Stimulated activated CD8-positive, alpha-beta memory T cell treated with anti-CD3 and anti-CD28 coated beads, Interleukin-12 subunit alpha, Interleukin-12 subunit beta, amount 100 ng/mL, for 4 hours (primary cell): ENCODE measurements around the gene RAB4B.
A peak's percentile ranks its signal among the peaks of the same experiment; 100 is the strongest.
"Not testable (repeated sequence)": the region's sequence is repeated elsewhere in the genome, so short reads cannot be mapped to it uniquely, and the experiment has no call there.

ENCODE experiments used
- DNase-seq: peaks from one replicate; pipeline ENCODE4 v3.0.0-alpha.2; 2020; ENCODE audit warnings: low read depth

RAB4B gene

DNA sequence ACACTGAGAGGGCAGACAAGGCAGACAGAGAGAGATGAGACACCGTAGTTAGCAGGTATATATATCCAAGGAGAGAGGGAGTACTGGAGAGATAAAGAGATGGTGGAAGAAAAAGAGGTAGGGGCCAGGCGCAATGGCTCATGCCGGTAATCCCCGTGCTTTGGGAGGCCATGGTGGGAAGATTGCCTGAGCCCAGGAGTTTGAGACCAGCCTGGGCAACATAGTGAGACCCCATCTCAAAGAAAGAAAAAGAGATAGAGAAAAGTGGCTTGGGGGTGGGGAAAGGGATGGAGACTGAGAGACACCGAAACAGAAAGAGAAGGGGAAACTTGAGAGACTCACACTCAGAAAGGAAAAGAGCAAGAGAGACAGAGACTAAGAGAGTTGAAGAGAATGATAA lies 2.5 kb downstream of the RAB4B start:
- no peak for DNase-seq

- no peak for DNase-seq
These were observed 3.1 kb downstream of the RAB4B start for GRCh38 chr19:40781140-40781539.

GRCh38 chr19:40783711-40784110 lies 5.7 kb downstream of the RAB4B start:
- no peak for DNase-seq

DNA sequence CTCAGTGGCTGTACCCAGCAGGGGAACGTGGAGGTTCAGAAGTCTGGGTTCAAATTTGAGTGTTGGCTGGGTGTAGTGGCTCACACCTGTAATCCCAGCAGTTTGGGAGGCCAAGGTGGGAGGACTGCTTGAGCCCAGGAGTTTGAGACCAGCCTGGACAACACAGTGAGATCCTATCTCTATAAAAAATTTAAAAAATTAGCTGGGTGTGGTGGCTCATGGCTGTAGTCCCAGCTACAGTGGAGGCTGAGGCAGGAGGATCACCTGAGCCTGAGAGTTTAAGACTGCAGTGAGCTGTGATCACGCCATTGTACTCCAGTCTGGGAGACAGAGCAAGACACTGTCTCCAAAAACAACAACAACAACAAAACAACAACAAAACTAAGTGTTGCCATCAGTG lies 6.1 kb downstream of the RAB4B start:
- DNase-seq, result not testable (repeated sequence)

DNA sequence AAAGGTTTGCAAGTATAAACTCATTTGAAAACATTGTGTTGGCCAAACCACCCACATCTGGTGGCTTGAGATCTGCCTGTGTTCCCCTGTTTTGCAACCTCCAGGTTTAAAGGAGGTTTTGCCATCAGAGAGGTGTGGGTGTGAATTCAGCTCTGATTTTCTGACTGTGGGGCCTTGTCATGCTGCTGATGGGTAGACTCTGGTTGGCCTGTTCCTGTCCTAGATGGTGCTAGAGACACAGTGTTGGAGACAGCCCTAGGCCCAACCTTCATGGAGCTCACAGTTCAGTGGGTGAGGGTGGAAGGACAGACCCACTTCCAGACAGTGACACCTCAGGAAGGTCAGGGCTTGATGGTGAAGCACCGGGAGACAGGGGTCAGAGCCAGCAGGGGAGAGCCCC lies 7.5 kb downstream of the RAB4B start:
- DNase-seq, result no peak

- DNase-seq, result no peak
These were observed 8.3 kb downstream of the RAB4B start for GRCh38 chr19:40786060-40787037.

DNA sequence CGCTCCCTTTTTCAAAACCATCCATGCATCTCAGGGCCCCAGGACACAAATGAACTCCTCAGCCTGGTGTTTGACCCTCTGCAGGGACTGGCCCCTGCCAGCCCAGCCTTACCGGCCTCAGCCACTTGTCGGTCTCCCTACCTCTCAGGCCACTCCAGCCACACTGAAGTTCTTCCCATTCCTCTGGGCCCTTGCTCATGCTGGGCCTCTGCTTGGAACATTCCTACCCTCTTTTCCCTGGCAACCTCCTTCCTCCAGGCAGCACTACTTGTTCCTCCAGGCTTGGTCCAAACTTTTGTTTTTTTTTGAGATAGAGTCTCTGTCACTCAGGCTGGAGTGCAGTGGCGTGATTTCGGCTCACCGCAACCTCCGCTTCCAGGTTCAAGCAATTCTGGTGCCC lies 13.3 kb downstream of the RAB4B start:
- no peak for DNase-seq

DNA sequence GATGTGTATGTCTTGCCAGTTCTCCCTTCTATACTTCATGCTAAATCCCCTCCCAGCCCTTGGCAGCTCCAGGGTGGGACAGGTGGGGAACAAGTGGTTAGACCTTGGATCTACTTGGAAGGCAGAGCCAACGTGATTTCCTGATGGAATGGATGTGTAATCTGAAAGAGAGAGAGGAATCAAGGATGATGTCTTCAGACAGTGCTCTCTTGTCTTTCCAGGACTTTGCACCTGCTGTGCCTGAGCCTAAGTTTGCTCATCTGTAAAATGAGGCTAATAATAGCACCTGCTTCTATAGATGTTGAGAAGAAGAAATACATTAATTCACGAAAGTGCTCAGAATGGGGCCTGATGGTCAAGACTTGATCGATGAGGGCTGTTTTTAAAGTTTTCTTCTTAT lies 13.9 kb downstream of the RAB4B start:
- DNase-seq, result no peak

GRCh38 chr19:40797166-40797962 lies 19.3 kb downstream of the RAB4B start:
- DNase-seq, result no peak

DNA sequence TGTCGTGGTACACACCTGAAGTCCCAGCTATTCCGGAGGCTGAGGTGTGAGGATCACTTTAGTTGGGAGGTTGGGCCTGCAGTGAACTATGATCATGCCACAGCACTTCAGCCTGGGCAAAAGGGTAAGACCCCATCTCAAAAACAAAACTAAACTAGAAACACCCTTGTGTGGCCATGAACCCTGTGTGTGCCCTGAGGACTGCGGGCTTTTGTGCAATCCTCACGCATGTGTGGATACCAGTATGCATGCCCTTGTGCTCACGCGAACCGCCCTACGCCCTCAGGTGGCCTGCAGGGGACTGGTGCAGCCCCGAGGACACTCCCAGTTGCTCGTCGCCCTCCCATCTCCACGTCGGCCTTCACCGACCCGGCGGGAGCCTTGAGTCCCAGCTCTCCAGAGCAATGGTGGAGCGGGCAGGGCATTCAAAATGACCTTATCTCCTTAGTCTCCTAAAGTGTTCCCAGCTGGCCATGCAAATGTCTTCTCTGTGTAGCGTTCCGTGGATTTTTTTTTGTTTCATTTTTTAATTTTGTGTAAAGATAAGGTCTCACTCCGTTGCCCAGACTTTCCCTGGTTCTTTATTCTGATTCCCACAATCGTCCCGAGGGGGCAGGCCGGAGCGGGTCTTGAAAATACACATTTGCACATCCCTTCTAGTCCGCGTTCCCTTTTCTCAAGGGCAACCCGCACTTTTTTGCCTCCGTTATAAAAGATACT lies 20.1 kb downstream of the RAB4B start:
- no peak for DNase-seq

DNA sequence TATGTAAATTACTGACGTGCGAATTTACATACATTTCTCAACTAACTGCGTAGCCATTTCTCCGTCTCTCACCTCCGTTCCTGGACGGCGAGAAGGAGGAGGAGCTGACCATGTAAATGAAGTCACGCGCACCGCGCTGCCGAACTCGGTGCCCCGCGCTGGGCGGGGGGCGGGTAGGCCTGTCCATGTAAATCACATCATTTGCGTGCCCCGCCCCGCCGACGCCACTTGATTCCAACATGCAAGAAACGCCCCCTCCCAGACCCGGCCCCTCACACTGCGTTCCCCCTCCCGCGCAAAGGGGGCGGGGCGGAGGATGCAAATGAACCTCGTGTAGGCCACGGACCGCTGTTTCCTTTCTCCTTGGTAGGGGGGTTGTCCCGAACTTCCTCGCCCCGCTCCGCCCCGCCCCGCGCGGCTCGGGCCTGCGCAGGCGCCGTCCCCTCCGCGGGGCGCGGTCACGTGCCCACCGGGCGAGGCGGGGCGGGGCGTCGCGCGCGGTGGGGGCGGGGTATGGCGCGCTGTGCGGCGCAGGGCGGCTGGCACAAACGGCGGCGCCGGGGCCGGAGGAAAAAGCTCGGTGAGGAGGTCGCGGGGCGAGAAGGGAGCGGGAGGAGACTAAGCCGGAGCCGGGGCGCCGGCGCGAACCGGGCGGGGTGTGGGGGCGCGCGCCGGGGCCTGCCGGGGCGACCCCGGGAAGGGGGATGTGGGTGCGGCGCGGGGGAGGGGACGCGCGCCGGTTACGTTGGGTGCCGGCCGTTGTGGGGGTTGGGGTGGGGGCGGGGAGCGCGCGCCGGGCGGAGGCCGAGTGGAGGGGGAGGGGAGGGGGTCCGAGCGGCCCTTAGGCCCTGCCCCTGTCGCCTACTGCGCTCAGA lies 20.9 kb downstream of the RAB4B start, which contains the start of gene EGLN2:
Gene EGLN2 (plus strand): TSS at position 509 of the 875 bp plus-strand sequence. CDS start 1,382 bp downstream, outside the sequence.
- DNase-seq, result peak; percentile 100

GRCh38 chr19:40799558-40800338 lies 21.7 kb downstream of the RAB4B start:
- no peak for DNase-seq

DNA sequence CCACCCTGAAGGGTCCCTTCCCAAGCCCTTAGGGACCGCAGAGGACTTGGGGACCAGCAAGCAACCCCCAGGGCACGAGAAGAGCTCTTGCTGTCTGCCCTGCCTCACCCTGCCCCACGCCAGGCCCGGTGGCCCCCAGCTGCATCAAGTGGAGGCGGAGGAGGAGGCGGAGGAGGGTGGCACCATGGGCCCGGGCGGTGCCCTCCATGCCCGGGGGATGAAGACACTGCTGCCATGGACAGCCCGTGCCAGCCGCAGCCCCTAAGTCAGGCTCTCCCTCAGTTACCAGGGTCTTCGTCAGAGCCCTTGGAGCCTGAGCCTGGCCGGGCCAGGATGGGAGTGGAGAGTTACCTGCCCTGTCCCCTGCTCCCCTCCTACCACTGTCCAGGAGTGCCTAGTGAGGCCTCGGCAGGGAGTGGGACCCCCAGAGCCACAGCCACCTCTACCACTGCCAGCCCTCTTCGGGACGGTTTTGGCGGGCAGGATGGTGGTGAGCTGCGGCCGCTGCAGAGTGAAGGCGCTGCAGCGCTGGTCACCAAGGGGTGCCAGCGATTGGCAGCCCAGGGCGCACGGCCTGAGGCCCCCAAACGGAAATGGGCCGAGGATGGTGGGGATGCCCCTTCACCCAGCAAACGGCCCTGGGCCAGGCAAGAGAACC lies 22.4 kb downstream of the RAB4B start:
- no peak for DNase-seq

GRCh38 chr19:40800997-40801377 lies 22.9 kb downstream of the RAB4B start:
- DNase-seq, result no peak

DNA sequence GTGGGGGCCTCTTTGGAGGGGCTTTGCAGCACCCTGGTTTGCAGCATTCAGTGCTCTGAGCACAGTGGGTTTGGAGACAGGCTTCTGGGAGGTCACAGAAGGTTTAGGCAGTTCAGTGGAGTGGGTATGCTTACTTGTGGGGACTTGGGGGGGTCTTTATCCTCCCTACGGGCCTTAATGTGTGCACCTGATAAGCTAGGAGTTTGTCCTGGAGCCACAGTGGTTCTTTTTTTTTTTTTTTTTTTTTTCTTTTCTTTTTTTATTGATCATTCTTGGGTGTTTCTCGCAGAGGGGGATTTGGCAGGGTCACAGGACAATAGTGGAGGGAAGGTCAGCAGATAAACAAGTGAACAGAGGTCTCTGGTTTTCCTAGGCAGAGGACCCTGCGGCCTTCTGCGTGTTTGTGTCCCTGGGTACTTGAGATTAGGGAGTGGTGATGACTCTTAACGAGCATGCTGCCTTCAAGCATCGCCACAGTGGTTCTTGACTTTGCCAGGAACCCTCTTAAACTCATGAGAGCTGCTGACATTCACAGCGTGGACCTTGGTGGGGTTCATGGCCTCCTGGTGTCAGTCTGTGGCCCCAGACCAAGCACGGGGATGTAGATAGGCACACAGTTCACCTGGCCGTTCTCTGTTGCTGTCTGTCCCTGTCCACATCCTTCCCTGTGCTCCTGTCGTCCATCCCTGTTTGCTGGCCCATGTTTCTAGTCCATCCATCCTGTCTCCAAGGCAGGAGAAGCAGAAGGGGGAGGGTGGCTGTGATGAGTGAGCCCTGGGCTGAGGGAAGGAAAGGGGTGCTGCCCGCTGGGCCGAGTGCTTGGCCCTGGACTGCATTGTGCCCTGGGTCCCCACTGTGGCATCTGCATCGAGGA lies 23.6 kb downstream of the RAB4B start:
- DNase-seq, result no peak

DNA sequence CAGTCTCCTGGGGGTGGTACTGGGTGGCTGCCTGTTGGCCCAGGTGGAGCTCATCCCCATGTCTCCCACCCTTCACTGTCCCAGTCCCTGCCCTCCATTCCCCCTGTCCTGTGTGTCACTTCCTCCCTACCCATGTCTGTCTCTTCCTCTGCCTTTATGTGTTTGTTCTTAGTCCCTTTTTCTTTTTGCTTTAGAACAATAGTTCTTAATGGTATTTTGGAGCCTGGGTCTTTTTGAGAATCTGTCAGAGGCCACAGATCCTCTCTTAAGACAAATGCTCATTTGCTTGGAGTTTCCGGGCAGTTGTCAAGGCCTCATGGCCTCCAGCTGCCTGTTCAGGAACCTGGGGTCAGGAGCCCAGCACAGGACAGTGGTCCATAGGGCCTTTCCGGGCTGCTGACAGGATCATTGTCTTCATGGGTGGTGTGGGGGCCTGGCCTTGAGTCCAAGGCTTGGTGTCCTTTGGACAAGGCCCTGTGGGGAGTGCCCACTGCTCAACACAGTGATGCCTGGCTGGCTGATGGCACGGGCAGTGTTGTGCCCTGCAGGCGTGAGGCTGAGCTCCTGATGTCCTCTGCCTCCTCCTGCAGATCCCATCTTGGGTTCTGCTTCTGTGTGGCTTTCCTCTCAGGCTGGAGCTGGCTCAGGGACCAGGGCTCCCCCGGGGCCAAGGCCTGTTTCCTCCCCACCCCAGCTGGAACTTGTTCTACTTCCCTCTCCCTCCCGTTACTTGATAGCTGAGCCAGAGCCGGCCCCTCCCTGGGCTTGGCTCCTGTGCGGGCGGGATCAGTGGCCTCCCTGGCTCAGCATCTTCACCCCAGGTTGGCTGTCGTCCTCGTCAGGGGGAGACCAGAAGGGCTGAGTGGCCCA lies 24.5 kb downstream of the RAB4B start:
- DNase-seq, result no peak

DNA sequence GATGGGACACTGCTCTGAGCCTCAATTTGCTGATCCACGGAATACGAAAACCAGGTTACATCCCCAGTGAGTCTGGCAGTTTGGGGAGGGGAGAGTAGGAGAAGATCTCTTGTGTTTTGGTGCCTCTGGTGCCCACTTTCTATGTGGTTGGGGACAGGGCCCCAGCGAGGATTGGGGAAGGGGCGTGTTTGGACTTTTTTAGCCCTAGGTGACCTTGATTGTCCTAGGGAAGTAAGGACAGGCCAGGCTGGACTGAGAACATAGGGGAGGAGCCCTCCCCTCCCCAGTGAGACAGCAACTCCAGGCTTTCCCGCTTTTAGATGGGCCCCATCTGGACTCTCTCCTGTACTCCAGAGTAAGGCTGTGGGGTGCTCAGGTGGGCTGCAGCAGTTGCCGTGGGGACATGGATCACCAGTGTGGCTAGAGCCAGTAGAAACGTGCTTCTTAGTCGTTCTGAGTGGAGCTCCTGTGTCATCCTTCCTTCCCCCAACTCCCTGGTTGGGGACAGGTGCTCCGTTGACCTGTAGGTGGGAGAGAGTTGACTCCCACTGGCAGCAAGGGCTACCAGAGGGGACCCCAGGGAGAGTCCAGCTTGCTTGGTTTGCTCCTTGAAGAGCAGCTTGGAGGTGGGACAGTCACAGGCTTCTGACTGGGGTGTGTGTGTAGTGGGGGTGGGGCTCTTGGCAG lies 25.3 kb downstream of the RAB4B start:
- DNase-seq, result no peak
